GM18507 (cell line): ENCODE results near the gene MCF2L2.

ENCODE experiments used
- DNase-seq: peaks from one replicate; pipeline ENCODE4 v3.0.0; 2011; ENCODE audit warnings: low read depth; ENCODE audit not compliant: insufficient read length; ENCODE audit errors: extremely low spot score
- FAIRE-seq: peaks from 2 replicates; lab custom pipeline; 2011; peaks lifted over from hg19 to GRCh38; lab: Jason Lieb, UNC

Gene MCF2L2

DNA sequence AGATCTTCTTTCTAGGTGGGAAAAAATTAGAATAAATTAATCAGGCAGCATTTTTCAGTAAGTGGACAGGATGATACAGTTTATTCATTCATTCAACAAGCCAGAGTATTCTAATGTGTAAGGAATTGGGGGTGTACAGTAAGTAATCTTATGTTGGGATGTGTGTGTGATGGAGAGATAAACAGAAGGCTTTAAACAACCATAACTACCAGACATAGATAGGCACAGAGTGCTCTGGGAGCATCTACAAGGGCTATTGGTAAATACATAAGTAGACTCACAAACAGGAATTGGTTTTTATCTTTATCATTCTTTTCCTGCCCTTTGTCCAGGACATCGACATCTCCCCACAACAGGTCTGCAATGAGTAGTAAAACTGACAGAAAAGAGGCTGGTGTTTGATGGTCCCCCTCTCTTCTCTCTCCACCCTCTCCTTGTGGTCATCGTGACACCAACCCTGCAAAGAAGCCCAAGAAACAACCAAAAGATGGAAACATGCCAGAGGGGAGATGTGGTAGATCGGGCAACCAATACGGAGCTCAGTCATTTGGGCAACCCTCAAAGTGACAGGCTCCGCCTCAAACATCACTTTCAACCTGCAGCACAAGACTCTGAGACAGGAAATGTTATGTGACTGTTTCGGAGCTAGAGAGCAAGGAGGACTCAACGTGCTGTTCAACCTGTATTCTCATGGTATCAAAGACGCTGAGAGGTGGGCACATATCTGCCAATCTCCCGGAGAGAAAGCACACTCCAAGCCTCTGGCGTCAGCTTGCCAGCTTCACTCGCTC is 204.0 kb downstream of the MCF2L2 start:
- no peak for DNase-seq
- peak; percentile 56 for FAIRE-seq

DNA sequence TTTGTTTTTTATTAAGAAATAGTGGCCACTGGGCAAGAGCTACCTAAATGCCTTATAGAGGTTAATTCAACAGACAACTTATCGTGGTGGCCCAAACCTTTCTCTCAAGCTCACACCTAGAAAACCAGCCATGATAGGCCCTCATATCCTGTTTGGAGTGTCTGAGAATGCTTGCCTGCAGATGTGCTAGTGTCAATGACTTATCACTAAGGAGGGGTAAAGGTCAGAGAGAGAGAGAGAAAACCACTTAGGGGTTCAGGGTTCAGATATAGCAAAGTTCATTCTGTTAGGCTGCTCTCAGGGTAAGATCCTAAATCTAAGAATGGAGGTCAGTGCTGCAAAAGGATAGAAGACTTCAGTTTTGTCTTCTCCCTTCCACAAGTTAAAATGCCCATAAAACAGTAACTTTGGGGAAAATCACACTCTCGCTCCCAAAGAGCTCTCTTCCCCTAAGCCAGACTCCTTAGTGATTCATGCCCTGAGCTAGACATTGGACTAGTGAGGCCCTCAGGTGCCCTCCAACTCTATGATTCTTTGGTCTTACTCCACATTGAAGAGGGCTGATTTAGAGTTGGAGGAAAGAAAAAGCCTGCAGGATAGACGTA is 205.7 kb downstream of the MCF2L2 start:
- FAIRE-seq (no peak), DNase-seq (no peak)

DNA sequence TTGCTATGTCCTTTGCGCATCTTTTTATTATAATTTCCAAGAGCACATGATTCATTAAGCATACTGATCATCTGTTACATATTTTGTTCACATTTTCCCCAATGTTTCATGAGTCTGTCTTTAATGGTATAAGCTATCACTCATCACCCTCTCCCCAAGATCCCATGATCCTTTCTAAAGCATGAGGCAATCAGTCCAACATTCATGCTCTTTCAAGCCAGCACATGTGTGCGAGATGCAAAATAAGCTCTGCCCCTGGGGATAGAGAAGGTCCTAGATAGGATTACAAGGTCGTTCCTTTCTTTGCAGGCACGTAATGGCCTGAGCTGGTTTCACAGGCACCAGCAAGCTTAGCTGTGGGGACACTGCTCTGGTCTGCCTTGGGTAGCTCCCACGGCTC is 207.6 kb downstream of the MCF2L2 start:
- DNase-seq (no peak), FAIRE-seq (no peak)

DNA sequence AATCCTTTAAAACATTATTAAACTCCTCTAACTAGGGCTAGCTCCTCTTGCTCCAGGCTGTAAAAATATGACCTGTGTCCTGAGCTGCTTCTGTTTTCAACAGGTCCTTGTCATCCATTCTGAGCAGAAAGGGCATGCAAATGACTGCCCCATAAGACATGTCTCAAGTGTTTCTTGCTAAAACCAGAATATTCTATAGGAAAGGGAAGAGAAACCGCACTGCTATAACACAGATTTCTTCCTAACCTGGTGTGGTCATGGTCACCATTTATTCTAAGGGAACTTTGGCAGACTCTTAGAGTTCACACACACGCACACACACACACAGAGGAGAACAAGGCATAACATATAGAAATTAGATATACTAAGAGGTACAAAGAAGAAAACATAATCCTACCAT is 209.6 kb downstream of the MCF2L2 start:
- DNase-seq (no peak), FAIRE-seq (no peak)

DNA sequence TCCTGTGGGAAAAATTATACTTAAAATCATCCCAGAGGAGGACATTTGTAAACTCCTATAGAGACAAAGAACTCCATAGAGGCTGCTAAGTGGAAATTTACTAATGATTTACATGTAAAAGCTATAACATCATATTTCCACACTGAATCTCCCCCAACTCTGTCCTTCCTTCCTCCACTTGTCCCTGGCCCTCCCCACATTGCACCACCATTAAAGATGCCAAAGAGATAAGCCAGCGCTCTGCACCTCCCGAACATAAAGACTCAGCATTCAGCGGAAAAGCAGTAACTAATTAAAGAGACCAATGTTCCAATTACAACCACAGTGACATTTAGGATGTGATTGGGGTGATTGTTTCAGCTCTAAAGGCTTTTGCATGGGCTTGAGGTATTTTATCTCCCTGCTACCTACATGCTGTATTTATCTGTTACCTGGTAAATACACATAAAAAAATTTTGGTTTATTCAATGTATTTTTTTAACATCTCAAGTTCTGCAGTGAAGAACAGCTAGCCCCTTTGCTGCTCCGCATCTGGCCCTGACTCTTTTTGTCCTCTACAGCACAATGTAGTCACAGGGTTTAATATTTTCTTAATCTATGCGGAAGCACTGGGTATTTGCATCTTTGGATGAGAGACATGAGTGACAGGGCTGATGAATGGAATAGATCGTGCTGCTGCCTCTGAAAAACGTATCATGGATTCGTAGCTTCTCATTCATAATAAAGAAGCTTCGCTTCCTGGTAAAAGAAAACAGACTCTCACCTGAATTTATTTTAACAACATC is 210.7 kb downstream of the MCF2L2 start:
- no peak for FAIRE-seq

DNA sequence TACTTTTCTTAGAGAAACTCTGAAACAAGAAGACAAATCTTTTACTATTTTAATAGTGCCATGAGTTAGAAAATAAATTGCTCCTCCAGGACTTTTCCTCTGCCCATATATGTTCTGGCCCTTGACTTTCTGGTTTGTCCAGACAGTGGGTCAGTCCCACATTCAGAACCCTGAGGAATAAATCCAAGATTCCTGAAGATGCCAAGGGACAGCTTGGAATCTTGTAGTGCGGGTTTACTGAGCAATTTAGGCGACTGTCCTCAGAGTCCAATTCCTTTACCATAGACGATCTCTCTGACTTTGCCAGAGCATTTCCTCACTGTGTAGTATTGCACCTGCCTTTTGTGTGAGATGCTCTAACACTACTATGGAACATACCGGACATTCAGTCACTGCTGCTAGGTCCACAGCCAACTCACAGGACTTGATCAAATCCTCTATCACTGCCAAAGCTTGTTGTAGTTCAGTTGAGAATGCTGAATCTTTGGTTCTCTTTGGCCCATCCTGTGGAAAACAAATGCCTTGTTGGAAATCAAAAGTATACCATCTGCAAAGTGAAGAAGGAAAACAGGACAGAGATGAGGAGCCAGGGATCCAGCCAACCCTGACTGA is 212.7 kb downstream of the MCF2L2 start:
- FAIRE-seq (no peak), DNase-seq (no peak)

More for the DNA sequence above, 210.7 kb downstream of the MCF2L2 start:
- no peak for DNase-seq

DNA sequence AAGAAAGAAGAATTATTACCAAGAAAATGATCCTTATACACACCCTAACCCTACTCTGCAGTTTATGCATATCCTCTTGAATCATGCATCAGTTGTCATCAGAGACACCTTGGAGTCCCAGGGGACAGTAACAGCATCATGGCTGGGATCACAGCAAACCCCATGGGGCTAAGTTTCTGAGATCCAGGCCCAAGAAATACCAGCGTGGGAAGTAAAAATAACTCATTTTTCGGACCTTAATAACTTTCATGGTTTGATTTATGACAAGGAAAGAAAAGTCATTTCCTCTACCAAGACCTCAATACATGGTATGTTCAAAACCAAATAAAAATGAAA is 214.2 kb downstream of the MCF2L2 start:
- DNase-seq, result no peak
- no peak for FAIRE-seq

DNA sequence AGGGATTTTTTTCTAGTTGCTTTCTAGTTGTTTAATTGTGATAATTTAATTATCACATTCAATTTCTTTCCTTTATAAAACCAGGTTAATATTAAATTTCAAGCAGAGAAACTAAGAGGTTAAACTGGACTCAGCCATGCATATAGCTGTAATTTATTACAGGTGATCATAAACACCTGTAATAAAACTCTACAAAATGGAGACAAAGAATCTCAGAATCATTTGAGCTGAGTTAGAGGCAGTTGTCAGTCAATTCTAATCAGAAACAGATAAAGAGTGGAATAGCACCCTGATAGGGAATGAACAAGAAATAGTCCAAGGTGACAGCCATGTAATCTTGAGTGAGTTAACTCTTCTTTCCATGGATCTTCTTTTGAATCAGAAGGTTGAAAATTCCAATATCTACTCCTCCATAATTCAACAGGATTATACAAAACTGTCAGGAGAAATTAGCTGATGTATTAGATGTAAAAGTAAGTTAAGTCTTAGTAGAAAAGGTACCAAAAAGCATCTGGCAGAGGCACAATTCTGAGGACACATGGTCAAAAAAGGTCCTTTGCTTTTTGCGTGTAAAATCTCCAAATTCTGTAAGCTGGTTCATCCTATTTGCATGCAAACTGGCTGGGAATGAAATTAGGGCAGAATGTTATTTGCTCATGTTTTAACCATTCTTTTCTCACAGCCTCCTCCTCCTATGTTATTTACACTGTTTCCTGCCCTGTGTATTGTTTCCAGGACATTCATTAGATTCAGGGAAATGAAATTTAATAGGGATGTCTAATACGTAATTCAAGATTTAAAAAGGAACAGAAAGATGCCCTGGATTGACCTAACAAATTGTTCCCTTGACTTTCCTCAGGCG is 214.8 kb downstream of the MCF2L2 start:
- no peak for FAIRE-seq
- no peak for DNase-seq

DNA sequence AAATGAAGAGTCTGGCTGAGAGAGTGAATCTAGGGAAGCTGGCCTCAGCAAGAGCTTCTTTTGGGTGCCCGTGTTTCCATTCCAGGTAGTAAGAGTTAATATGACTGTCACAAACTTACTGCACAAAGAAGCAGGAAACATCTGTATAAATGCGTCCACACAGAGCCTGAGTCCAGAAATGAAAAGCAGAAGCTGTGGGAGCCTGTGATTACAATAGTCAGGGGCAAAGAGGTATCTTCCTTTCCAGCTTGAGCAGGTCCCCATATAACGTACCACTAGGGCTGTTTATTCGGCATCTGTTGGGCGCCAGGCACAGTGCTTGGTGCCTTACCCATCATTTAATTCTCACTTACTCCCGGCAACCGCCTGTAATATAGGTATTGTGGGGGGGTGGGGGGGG is 215.9 kb downstream of the MCF2L2 start:
- no peak for DNase-seq
- no peak for FAIRE-seq

DNA sequence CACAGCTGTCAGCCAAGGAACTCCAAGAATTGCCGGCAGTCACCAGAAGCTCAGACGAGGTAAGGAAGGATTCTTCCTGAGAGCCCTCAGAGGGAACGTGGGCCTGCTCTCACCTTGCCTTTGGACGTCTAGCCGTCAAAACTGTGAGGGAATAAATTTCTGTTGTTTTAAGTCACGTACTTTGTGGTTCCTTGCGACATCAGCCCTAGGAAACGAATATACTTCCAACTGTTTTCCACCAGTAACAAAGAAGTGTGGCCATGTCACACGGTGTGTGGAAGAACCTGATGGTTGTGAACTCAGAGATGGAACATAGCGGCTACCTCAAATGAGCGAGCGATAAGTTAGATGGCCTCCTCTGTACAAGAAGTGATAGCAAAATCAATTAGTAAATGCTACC is 216.3 kb downstream of the MCF2L2 start:
- no peak for DNase-seq
- FAIRE-seq, result no peak

DNA sequence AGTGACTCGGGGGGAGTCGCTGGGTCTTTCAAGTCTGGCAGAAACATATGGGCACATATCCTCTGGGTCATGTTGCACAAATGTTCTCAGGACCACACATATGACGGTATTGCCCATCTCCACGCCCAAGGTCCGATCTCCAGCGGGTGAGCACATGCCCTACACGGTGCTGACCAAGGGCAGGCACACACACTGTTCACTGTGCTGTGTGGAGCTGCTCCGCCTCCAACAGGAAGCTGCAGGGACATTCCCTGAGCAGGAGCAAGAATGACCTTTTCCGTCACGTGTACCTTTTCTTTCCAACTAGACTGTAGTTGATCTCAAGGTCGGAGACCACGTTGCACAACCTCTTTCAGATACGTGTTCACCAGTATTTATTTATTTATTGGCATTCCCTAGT is 217.1 kb downstream of the MCF2L2 start:
- FAIRE-seq, result no peak
- no peak for DNase-seq

DNA sequence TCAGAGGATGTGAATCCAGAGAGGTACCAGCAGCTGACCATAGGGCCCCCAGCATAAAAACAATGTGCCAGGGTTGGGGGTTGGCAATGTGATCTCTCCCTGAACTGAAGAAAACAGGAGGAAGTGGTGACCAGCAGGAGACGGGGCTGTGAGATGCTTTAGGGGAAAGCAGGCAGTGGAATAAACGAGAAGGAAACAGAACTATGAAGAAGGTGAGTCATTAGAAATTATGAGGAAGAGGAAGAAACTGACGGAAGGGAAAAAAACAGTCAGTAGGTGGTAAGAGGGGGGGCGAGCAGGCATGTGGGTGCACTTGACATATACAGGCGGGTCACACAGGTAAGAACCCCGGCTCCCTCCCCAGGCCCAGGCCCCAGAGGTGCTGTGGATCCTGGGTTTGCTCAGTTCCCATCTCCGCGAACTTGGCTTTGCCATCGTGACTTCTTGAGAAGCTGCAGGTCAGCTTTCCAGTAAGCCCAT is 217.5 kb downstream of the MCF2L2 start:
- FAIRE-seq (no peak), DNase-seq (no peak)

DNA sequence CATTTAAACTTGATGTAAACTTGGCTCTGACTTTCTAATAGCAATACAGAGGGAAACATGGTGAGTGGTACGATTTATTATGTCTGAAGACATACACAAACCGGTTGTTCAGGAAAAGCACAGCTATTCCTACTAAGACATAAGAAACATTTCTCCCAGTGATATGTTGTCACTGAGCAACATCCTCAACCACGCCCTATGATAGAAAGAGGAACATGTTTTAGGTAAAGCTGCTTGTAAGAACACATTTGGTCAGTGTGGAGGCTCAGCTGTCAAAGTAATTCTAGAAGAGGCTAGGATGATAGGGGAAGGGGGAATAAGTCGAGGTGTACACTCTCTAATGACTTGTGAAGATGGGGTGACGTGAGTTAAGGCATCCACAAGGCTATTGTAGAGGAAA is 218.1 kb downstream of the MCF2L2 start:
- FAIRE-seq (no peak), DNase-seq (no peak)

DNA sequence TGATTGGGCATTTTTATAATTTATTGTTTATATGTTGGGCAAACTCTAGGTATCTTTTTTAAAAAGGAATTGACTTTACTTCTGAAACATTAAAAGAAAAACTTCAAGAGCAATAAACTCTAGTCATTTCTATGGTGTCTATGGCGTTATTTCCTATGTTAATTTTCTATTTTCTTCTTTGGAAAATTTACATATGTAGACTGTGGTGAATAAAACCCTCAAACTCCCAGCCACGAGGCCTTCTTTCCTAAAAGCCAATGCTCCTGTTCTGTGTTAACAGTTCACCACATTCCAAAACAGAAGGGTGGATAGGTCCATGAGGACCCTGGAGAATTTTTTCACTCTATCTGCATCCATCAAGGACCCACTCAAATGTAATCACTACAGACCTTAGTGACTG is 219.6 kb downstream of the MCF2L2 start:
- FAIRE-seq (no peak), DNase-seq (no peak)

DNA sequence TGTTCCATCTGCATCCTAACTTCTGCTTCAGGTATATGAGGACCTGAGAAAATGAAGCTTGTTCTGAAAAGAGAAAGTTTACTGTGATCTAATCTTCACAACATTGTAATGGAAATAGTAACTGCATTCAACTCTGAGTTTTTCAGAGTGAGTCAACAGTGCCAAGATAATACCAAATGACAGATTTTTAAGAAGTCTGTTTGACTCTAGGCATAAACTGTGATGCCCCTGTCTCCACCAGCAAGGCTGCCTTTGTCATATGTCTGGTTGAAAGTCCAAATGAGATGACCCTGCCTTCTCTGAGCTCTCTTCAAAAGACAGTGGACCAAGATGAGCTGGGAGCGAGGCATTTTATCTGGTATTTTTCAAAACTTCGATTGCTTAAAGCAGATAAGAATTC is 220.2 kb downstream of the MCF2L2 start:
- no peak for DNase-seq
- FAIRE-seq, result no peak

DNA sequence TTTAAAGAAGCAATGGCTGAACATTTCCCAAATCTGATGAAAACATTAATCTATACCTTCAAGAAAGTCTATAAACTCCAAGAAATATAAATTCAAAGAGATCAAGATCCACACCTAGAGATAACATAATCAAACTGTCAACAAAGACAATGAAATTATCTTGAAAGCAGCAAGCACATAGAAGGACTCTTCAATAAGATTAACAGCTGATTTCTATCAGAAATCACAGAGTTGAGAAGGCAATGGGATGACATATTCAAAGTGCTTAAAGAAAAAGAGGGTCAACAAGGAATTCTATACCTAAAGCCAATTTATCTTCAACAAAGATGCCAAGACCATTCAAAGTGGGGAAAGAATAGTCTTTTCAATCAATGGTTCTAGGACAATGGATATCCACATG is 224.7 kb downstream of the MCF2L2 start:
- no peak for DNase-seq
- FAIRE-seq, result no peak

DNA sequence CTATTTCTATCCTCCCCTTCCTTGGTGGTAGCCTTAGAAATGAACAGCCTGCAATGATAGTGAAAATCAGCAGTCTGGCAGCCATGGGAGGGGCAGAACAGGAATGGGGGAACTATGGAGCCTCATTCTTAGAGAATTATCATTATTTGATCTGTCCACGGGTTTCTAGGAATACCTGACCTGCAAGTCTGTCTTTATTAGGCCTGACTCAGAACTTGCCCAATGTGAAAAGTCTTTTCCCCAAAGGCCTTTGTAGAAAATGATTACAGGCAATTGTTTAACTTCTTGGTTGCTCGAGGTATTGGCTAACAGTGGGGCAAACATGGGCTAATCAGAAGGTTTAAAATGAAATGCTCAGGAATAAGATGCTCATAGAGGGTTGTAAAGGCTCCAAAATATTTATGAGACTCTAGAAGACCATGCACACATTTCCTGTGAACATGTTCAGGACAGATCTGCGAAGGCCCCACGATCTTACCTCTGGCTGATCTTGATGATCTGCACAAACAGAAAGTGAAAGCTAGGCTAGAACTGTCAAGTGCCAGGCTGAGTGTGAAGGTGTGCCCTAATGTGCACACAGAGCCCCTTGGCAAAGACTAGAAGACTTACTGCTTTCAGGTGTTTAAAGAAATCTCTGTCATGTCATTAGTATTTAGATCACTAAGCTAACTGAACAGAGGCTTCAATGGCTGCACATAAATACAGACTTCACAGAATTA is 226.3 kb downstream of the MCF2L2 start:
- DNase-seq (no peak), FAIRE-seq (no peak)

DNA sequence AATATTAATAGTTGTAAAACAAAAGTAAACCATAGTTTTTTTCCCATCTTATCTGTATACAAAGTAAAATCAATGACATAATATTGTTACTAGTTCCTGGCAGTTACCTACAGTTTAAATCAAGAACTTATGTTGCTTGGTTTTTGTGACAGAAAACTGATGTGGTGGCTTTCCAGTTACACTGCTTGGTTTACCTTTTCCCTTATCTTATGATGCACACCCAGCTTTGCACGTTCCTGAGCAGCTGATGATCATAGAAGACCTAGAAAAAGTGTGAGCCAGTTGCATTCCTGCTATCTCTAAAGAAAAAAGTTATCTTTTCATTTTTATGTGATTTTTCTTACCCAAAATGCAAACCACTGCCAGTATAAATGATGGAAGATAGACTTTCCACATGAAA is 229.5 kb downstream of the MCF2L2 start:
- DNase-seq (no peak), FAIRE-seq (no peak)

DNA sequence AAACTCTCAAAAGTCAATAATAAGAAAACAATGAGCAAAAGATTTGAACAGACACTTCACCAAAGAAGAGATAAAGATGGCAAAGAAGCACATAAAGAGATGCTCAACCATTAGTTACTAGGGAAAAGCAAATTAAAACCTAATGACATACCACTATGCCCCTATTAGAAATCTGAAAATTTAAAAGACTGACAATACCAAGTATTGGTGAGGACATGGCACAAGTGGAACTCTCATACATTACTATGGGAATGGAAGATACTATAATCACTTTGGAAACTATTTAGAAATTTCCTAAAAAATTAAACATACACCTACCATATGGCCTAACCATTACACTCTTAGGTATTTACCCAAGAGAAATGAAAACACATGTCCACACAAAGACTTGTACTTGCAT is 230.7 kb downstream of the MCF2L2 start:
- DNase-seq (no peak), FAIRE-seq (no peak)
